Body of pancreas (tissue), 4 donors: ENCODE measurements around the gene RBM44. TPM values are rescaled to one million over a fixed set of nuclear protein-coding genes. Genes with fewer than 3 reads are reported as not detected.

Source experiments
- ATAC-seq: fragments of 150-250 bp; one replicate; pipeline ENCODE4 v1.9.1; 2016
- DNase-seq, 4 donors: peaks; one replicate each; pipeline ENCODE4 v3.0.0-alpha.2; 2019
- H3K27ac ChIP-seq, 4 donors: fragments of 200-600 bp; sonication (generic); 1 replicate in 3 of 4; 2 replicates in 1 of 4; pipeline versions ENCODE4 v1.5.1 to v1.6.1; 2016 to 2019; ENCODE audit warnings: mild to moderate bottlenecking in 1 of 4, mixed read lengths in 1 of 4, moderate library complexity in 1 of 4
- H3K27me3 ChIP-seq, 2 donors: fragments of 200-600 bp; sonication (generic); one replicate each; pipeline ENCODE4 v1.6.0; 2016; ENCODE audit warnings: mild to moderate bottlenecking in 1 of 2
- H3K36me3 ChIP-seq, 2 donors: fragments of 200-600 bp; sonication (generic); replicated peaks in 1 of 2; 2 replicates each; pipeline ENCODE4 v1.5.1; 2016; ENCODE audit warnings: low read depth in 2 of 2; ENCODE audit not compliant: insufficient read depth in 1 of 2
- H3K4me1 ChIP-seq: fragments of 200-600 bp; sonication (generic); one replicate; pipeline ENCODE4 v1.6.0; 2016
- H3K4me3 ChIP-seq, 2 donors: fragments of 200-600 bp; sonication (generic); 1 replicate in 1 of 2; 2 replicates in 1 of 2; pipeline ENCODE4 v1.5.1; 2016 to 2019
- H3K9me3 ChIP-seq, 3 donors: fragments of 200-600 bp; sonication (generic); 1 replicate in 2 of 3; 2 replicates in 1 of 3; pipeline ENCODE4 v1.5.1; 2016
- POLR2A ChIP-seq, 3 donors: fragments of 450-650 bp; IDR thresholded peaks; one replicate each; pipeline ENCODE4 v1.6.1; 2016; ENCODE audit warnings: antibody characterized with exemption in 3 of 3, mild to moderate bottlenecking in 2 of 3
- WGBS, 2 donors: methylation state at CpG; one replicate each; pipeline ENCODE4 v1.1.5; 2017; 5-methylcytosine and 5-hydroxymethylcytosine counted together
- intact Hi-C: fragments of 100-400 bp; cut with DNase I; formaldehyde crosslinking; loops from one replicate; pipeline ENCODE4 v1.15.1; 2023
- total RNA-seq, 2 donors: library from RNA; depleted of rRNA; stranded (reverse); fragments of >200 nt; gene quantifications; one replicate each; pipeline ENCODE4 v1.1.0, GENCODE V29; 2016
- TF ChIP-seq, protein P1 (sequence below), 7 experiments: fragments of 450-650 bp in 4 of 7; fragments of 200-600 bp in 3 of 7; sonication (generic) in 3 of 7; IDR thresholded peaks; one replicate each; pipeline ENCODE4 v1.5.1; 2016 to 2019; ENCODE audit warnings: antibody characterized with exemption in 7 of 7

Gene RBM44
- total RNA-seq, 2 donors from 2014 or later = 0.52 to 1.6 TPM

DNA sequence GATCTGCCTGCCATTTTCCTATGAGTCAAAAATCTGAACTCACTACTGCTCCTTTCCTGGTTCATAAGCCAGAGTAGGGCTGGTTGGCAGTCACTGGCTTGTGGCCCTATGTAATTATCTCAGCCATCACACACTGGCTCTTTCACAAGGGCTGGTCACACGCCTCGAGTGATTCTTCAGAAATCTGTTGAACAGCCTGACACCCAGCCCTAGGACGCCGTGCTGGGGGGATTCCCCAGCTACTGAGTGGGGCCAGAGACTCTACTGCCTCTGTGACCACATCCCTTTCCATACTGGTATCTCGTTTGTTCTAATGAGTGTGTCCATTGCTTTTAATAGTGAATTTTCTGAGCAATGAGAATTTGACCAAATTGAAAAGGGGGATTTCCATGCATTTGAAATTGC, 45.8 kb upstream of the RBM44 start:
- intact Hi-C loops = no loop called here
- no peak for ATAC-seq
- peaks cover 0 to 29% of the 10 kb centered on the region in 2 donors for H3K36me3 ChIP-seq
- H3K4me3 ChIP-seq = no peak overlapping the region
- H3K9me3 ChIP-seq = no peaks in the 10 kb centered on the region
- no peak overlapping the region for H3K27ac ChIP-seq
- WGBS, 2 donors = 65 to 78% methylated on average over 5 of the region's 5 CpGs
- no peaks in the 10 kb centered on the region for H3K4me1 ChIP-seq
- DNase-seq = no peak
- no peak for TF ChIP-seq POLR2A (IDR thresholded peaks at IDR 0.05)
- TF ChIP-seq, protein P1, sequence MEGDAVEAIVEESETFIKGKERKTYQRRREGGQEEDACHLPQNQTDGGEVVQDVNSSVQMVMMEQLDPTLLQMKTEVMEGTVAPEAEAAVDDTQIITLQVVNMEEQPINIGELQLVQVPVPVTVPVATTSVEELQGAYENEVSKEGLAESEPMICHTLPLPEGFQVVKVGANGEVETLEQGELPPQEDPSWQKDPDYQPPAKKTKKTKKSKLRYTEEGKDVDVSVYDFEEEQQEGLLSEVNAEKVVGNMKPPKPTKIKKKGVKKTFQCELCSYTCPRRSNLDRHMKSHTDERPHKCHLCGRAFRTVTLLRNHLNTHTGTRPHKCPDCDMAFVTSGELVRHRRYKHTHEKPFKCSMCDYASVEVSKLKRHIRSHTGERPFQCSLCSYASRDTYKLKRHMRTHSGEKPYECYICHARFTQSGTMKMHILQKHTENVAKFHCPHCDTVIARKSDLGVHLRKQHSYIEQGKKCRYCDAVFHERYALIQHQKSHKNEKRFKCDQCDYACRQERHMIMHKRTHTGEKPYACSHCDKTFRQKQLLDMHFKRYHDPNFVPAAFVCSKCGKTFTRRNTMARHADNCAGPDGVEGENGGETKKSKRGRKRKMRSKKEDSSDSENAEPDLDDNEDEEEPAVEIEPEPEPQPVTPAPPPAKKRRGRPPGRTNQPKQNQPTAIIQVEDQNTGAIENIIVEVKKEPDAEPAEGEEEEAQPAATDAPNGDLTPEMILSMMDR (IDR thresholded peaks at IDR 0.05) = no peak
- no peaks in the 10 kb centered on the region for H3K27me3 ChIP-seq

DNA sequence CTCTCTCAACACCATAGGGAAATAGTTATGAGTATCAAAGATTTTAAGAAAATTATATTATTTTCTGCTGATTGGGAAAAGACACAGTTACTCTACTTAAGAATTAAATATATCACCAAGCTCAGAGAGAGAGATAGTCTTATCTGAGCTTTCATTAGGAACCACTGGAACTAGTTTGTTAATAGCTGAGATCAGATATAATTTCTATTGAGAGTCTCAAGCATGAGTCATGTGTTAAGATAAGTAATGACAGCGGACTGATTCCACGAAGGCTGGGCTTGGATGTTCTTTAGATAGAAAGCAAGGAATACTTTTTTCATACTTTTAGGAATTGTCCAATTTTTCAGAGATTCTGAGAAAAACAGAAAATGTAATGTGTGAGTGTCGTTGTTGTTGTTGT, 44.4 kb upstream of the RBM44 start:
- Histone ChIP-seq H3K36me3 (peaks cover 0 to 34% of the 10 kb centered on the region in 2 donors), H3K27ac (no peak overlapping the region), H3K9me3 (no peaks in the 10 kb centered on the region), H3K4me3 (no peak overlapping the region), H3K27me3 (no peaks in the 10 kb centered on the region), H3K4me1 (no peaks in the 10 kb centered on the region)
- DNase-seq (no peak), ATAC-seq (no peak)
- WGBS, 2 donors = 79 to 81% methylated on average over 3 of the region's 3 CpGs
- intact Hi-C loops = no loop called here
- TF ChIP-seq POLR2A (IDR thresholded peaks at IDR 0.05) = no peak
- TF ChIP-seq, protein P1 (IDR thresholded peaks at IDR 0.05) = no peak

DNA sequence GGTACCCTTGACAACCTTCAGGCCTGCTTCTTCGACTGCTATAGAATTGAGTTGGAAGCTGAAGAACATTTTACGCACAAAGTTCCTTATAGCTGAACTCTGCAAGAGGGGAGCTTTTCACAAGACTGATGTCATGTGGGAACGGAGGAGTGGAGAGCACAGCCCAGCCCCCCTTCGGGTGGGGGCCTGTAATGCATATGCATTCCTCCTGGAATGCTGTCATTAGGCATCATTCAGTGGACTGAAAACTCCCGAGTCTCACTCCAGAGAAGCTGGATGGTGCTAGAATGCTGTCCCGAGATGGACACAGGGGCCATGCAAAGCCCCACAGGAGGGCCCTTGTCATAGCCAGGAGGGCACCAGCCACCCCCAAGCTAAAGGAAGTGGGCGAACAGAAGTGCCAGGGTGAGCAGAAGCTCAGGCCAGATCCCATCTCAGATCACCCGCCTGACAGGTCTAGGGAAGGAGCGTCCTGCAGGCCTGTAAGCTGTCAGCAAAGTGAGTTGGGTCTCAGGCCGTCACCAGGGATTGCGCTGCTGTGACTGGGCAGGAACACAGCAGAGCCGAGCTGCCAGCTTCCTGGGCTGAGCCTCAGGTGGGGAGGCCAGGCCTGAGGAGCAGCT, 43.8 kb upstream of the RBM44 start:
- Histone ChIP-seq H3K4me1 (no peaks in the 10 kb centered on the region), H3K27me3 (no peaks in the 10 kb centered on the region), H3K9me3 (no peaks in the 10 kb centered on the region), H3K27ac (no peak overlapping the region), H3K36me3 (peaks cover 0 to 32% of the 10 kb centered on the region in 2 donors), H3K4me3 (no peak overlapping the region)
- intact Hi-C loops = no loop called here
- no peak for DNase-seq
- TF ChIP-seq POLR2A (IDR thresholded peaks at IDR 0.05) = no peak
- TF ChIP-seq, protein P1 (IDR thresholded peaks at IDR 0.05) = no peak
- ATAC-seq = no peak
- WGBS, 2 donors = 81 to 92% methylated on average over 8 to 10 of the region's 12 CpGs

DNA sequence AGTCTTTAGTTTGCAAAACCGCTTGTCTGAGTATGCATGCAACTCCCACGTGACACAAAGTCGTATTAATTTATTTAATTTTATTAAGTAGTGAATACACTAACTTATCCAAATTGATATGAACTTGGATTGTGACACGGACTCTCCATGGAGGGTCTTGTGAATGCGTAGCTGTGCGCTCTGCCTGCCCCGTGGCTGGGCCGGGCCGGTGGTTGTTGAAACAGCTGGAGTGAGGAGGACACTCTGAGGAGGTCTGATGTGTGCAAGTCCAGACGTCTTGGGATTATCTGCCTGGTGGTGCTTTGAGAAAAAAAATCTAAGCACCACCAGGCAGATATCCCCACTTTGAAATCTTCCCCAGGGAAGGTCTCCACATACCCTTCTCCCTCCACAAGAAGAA, 41.0 kb upstream of the RBM44 start:
- 88 to 90% methylated on average over 10 of the region's 10 CpGs for WGBS, 2 donors
- DNase-seq (no peak), ATAC-seq (no peak)
- Histone ChIP-seq H3K9me3 (no peaks in the 10 kb centered on the region), H3K27ac (no peak overlapping the region), H3K36me3 (peaks cover 0 to 35% of the 10 kb centered on the region in 2 donors), H3K27me3 (no peaks in the 10 kb centered on the region), H3K4me1 (no peaks in the 10 kb centered on the region), H3K4me3 (no peak overlapping the region)
- intact Hi-C loops = no loop called here
- TF ChIP-seq POLR2A (IDR thresholded peaks at IDR 0.05) = no peak
- TF ChIP-seq, protein P1 (IDR thresholded peaks at IDR 0.05) = no peak

DNA sequence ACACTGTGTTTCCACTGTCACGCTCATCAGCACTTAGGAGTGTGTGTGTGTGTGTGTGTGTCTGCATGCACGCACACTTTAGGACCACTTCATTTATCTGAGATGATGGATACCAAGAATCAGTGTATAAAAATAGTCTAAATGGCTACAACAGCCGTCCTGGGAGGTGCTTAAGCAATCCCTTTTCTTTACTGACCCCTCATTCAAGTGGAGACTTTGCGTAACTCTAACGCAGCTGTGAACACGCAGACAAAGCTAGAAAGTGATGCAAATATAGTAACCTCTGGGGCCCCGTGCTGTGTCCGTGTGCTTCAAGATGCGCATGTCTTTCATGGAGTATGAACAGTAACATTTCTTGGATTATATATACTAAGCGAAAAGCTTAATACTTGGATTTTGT, 40.4 kb upstream of the RBM44 start:
- H3K27ac ChIP-seq = no peak overlapping the region
- no peaks in the 10 kb centered on the region for H3K27me3 ChIP-seq
- ATAC-seq (no peak), DNase-seq (no peak)
- H3K9me3 ChIP-seq = no peaks in the 10 kb centered on the region
- intact Hi-C loops = no loop called here
- peaks cover 0 to 39% of the 10 kb centered on the region in 2 donors for H3K36me3 ChIP-seq
- no peak overlapping the region for H3K4me3 ChIP-seq
- TF ChIP-seq, protein P1 (IDR thresholded peaks at IDR 0.05) = no peak
- no peak for TF ChIP-seq POLR2A (IDR thresholded peaks at IDR 0.05)
- H3K4me1 ChIP-seq = no peaks in the 10 kb centered on the region
- WGBS, 2 donors = 90 to 91% methylated on average over 10 of the region's 10 CpGs
